ENCODE data around the gene HAP1.

The HAP1 gene

GRCh38 chr17:41763327-41763726 is 28.9 kb upstream of the HAP1 start:
- DNase-seq = no peak

GRCh38 chr17:41762841-41763240 is 28.4 kb upstream of the HAP1 start:
- DNase-seq = no peak

- DNase-seq = no peak
Measured at GRCh38 chr17:41762391-41762790, 27.9 kb upstream of the HAP1 start.

- no peak for DNase-seq
Measured at GRCh38 chr17:41760878-41761277, 26.4 kb upstream of the HAP1 start.

- no peak for DNase-seq
Measured at GRCh38 chr17:41758601-41759000, 24.2 kb upstream of the HAP1 start.

GRCh38 chr17:41754066-41754465 is 19.6 kb upstream of the HAP1 start:
- DNase-seq = no peak

- no peak for DNase-seq
Measured at GRCh38 chr17:41751288-41751687, 16.8 kb upstream of the HAP1 start.

GRCh38 chr17:41750862-41751261 is 16.4 kb upstream of the HAP1 start:
- DNase-seq = no peak

GRCh38 chr17:41748275-41748674 is 13.8 kb upstream of the HAP1 start:
- DNase-seq = no peak

GRCh38 chr17:41741709-41742108 is 7.3 kb upstream of the HAP1 start:
- no peak for DNase-seq

- no peak for DNase-seq
Measured at GRCh38 chr17:41740506-41740905, 6.1 kb upstream of the HAP1 start.

- no peak for DNase-seq
Measured at GRCh38 chr17:41739661-41740352, 5.4 kb upstream of the HAP1 start.

- no peak for DNase-seq
Measured at GRCh38 chr17:41738801-41739112, 4.3 kb upstream of the HAP1 start.

GRCh38 chr17:41738077-41738800 is 3.8 kb upstream of the HAP1 start:
- DNase-seq = peak; percentile 82 to 88

- no peak for DNase-seq
Measured at GRCh38 chr17:41737680-41738023, 3.2 kb upstream of the HAP1 start.

- DNase-seq = no peak
Measured at GRCh38 chr17:41736983-41737679, 2.7 kb upstream of the HAP1 start.

GRCh38 chr17:41735744-41736143 is 1.3 kb upstream of the HAP1 start:
- DNase-seq = no peak

GRCh38 chr17:41734949-41735313 is 488 bp upstream of the HAP1 start:
- no peak for DNase-seq

GRCh38 chr17:41733348-41734138 is 900 bp downstream of the HAP1 start:
- no peak for DNase-seq

GRCh38 chr17:41731836-41732235 is 2.6 kb downstream of the HAP1 start:
- DNase-seq = no peak

GRCh38 chr17:41730479-41730878 is 4.0 kb downstream of the HAP1 start:
- no peak for DNase-seq

- DNase-seq = no peak
Measured at GRCh38 chr17:41728056-41728455, 6.4 kb downstream of the HAP1 start.

- DNase-seq = no peak
Measured at GRCh38 chr17:41725134-41725533, 9.3 kb downstream of the HAP1 start.

Data from activated CD4-positive, alpha-beta T cell treated with anti-CD3 and anti-CD28 coated beads, Interleukin-2, amount 50 U/mL, for 48 hours (primary cell).